ENCODE results near the gene ETS2.

ETS2 gene

GRCh38 chr21:38780879-38781278 is 24.9 kb upstream of the ETS2 start:
- no peak for DNase-seq

DNA sequence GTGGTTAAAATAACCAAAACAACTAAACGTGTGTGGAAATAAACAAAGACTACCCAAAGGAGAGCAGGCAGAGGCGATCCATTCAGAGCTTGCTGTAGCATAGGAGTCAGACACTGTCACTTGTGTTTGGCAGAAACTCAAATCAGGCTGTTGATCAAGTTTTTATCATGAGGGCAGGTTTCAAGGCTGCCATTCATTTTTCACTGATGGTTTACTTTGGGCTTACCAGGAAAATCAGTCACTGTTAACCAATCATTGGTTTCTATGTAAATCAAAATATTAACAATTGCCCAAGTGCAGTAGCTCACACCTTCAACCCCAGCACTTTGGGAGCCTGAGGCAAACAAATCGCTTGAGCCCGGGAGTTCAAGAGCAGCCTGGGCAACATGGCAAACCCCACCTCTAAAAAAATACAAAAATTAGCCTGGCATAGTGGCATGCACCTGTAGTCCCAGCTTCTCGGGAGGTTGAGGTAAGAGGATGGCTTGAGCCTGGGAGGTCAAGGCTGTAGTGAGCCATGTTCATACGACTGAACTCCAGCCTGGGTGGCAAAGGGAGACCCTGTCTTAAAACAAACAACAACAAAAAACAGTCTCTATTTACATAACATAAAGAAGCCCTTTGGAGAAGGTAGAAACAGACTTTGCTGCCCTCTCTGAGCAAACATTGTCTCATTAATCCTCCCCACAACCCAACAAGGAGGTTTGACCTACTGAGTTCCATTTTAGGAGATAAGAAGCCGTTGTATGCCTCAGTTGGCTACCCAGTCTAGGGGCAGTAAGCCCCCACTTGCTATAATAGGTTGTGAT is 21.1 kb upstream of the ETS2 start:
- no peak for DNase-seq

DNA sequence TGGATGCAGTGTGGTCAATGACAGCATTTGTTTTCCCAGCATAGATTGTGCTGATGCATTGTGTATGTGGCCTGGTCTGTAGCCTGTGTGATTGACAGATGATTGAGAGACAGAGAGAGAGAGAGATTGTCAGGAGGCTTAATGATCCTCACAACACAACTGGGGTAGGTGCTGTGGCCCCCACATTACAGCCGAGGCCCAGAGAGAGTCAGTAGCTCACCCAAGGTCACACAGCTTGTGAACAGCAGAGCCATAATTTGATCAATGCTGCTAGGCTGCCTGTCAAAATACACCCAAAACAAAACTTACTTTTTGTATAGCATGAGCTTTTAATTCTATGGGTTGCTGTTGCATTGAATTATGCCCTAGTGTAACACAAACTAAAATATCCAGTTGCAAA is 20.2 kb upstream of the ETS2 start:
- no peak for DNase-seq

GRCh38 chr21:38787016-38787415 is 18.7 kb upstream of the ETS2 start:
- DNase-seq, result no peak

GRCh38 chr21:38787461-38788274 is 18.1 kb upstream of the ETS2 start:
- DNase-seq, result no peak

DNA sequence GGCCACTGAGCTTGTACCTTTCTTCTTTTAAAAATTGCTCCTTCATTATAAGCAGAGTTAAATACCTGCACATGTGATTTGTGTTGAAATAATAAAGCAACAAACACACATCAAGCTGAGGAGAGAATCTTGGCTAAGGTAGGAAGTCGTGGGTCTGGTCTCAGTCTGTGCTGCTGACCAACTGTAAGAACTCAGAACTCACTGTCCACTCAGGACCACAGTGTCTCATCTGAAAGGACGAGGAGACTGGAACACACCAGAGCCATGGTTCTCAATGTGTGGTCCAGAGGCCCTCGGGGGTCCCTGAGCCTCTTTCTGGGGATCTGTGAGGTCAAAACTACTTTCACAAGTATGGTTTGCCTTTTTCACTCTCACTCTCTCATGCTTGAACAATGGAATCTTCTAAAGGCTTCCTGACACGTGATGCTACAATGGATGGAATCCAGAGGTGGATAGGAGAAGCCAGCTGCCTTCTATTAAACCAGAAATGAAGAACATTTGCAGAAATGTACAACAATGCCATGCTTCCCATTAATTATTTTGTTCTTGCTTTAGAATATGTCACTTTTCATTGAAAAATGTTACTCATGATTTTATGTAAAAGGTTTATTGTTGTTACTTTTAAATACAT is 17.3 kb upstream of the ETS2 start:
- DNase-seq, result no peak

- DNase-seq, result no peak
Measured at GRCh38 chr21:38789275-38789674, 16.5 kb upstream of the ETS2 start.

- DNase-seq, result no peak
Measured at GRCh38 chr21:38790059-38790458, 15.7 kb upstream of the ETS2 start.

- DNase-seq, result no peak
Measured at GRCh38 chr21:38790961-38791360, 14.8 kb upstream of the ETS2 start.

DNA sequence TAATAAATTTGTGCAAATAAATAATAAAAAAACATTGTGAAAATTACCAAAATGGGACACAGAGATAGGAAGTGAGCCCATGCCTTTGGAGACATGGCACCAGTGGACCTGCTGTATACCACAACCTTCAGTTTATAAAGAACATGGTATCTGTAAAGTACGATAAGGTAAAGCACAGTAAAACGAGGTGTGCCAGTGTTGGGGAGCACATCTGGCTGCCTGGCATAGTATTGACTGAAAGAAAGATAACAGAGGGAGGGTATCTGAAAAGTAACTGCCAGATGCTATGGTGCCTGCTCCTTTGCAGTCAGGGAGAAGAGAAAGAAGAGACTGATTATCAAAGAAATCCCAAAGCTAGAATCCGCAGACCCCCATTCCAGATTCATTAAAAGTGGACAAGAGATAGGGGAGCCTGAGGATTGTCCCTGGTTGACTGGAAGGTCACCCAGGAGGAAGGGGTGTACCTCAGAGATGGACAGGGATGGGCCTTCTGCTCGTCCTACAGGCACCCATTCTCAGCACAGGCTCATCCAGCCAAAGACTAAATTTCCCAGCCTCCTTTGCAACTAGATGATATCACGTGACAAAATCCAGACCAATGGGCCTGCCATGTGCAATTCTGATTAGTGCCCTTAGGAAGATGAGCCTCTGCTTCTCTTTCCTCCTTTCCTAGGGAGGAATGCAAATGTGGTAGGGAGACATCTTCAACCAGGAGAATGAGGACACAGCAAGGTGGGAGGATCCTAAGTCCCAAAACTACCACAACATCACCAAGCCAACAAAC is 12.9 kb upstream of the ETS2 start:
- DNase-seq, result no peak

GRCh38 chr21:38793926-38794713 is 11.6 kb upstream of the ETS2 start:
- DNase-seq, result no peak

- DNase-seq, result no peak
Measured at GRCh38 chr21:38794978-38795377, 10.8 kb upstream of the ETS2 start.

- no peak for DNase-seq
Measured at GRCh38 chr21:38795475-38795874, 10.3 kb upstream of the ETS2 start.

- DNase-seq, result no peak
Measured at GRCh38 chr21:38796424-38796823, 9.3 kb upstream of the ETS2 start.

GRCh38 chr21:38797470-38797869 is 8.3 kb upstream of the ETS2 start:
- DNase-seq, result no peak

GRCh38 chr21:38798081-38798480 is 7.6 kb upstream of the ETS2 start:
- DNase-seq, result no peak

GRCh38 chr21:38798481-38798882 is 7.2 kb upstream of the ETS2 start:
- no peak for DNase-seq

DNA sequence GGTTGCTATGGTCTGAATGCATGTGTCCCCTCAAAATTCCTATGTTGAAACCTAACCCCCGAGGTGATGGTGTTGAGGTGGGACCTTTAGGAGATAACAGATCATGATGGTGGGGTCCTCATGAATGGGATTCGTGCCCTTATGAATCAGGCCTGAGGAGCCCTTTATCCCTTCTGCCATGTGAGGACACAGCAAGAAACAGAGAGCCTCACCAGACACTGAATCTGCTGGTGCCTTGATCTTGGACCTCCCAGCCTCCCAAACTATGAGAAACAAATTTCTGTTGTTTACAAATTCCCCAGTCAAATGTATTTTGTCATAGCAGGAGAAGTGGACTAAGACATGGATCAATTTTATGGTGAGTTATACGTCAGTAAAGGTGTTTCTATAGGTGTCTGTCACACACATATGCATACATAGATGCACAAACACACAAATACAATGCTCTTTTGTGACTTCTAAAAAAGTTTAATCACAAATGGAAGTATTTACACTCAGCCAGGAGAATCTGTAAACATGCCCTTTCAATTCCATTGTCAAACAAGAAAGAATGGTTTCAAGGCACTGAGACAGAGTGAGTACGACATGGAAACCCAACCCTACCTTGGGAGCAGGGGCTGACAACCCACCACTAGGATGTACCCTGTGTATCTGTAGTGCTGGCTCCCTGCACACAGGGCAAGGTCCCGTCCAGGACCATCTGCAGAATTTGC is 5.5 kb upstream of the ETS2 start:
- no peak for DNase-seq

- DNase-seq, result no peak
Measured at GRCh38 chr21:38800924-38801744, 4.6 kb upstream of the ETS2 start.
